OCI-M2 (cell line): ENCODE measurements around the gene TTLL7.

ENCODE experiments used
- DNase-seq: peaks from one replicate; lab custom pipeline; 2025; ENCODE audit not compliant: unreplicated experiment; lab: John Stamatoyannopoulos, UW

Gene TTLL7

GRCh38 chr1:83887483-83887882, 111.4 kb downstream of the TTLL7 start:
- DNase-seq = no peak

- DNase-seq = no peak
Measured at GRCh38 chr1:83883979-83884378, 115.0 kb downstream of the TTLL7 start.

- no peak for DNase-seq
Measured at GRCh38 chr1:83882906-83883305, 116.0 kb downstream of the TTLL7 start.

DNA sequence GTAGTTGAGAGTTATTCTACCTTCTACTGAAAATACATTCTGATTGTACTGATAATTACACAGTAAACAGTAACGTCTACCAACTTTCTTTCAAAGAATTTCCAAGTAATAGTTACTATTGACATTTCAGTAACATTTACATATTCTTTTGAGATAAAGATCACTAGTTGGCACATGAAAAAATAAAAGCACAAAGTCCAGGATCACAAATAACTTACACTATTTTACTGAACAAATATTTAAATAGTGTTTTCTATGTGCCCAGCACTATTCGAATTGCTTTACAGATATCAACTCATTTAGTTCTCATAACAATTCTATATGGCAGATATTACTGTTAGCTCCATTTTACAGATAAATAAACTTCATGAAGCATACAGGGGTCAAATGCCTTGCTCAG, 126.4 kb downstream of the TTLL7 start:
- no peak for DNase-seq

- DNase-seq = no peak
Measured at GRCh38 chr1:83864991-83865390, 133.9 kb downstream of the TTLL7 start.

- DNase-seq = peak; percentile 9
Measured at GRCh38 chr1:83860490-83861221, 138.3 kb downstream of the TTLL7 start.

- no peak for DNase-seq
Measured at GRCh38 chr1:83857716-83858115, 141.2 kb downstream of the TTLL7 start.

- DNase-seq = no peak
Measured at GRCh38 chr1:83857103-83857502, 141.8 kb downstream of the TTLL7 start.

GRCh38 chr1:83856381-83856780, 142.6 kb downstream of the TTLL7 start:
- DNase-seq = no peak

- DNase-seq = no peak
Measured at GRCh38 chr1:83854456-83854855, 144.5 kb downstream of the TTLL7 start.

GRCh38 chr1:83850834-83851233, 148.1 kb downstream of the TTLL7 start:
- no peak for DNase-seq

GRCh38 chr1:83849191-83850061, 149.5 kb downstream of the TTLL7 start:
- no peak for DNase-seq

GRCh38 chr1:83846138-83846537, 152.8 kb downstream of the TTLL7 start:
- no peak for DNase-seq

GRCh38 chr1:83845437-83846071, 153.4 kb downstream of the TTLL7 start:
- no peak for DNase-seq

DNA sequence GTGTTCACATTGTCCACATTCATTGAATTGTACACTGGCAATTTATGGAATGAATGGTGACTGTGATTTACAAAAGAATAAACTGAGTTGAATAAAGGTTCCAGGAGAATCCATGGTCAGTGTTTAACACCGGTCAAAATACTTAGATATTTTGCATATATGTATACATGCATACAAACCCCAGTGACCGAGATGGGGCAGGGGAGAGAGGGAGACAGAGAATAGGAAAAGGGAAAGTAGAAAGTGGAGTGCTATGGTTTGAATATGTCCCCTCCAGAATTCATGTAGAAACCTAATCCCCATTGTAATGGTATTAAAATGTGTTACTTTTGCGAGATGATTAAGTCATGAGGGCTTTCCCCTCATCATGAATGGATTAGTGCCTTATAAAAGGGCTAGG, 154.4 kb downstream of the TTLL7 start:
- DNase-seq = no peak

- no peak for DNase-seq
Measured at GRCh38 chr1:83839566-83840173, 159.3 kb downstream of the TTLL7 start.

- DNase-seq = no peak
Measured at GRCh38 chr1:83838573-83838972, 160.4 kb downstream of the TTLL7 start.

- no peak for DNase-seq
Measured at GRCh38 chr1:83836543-83836942, 162.4 kb downstream of the TTLL7 start.

DNA sequence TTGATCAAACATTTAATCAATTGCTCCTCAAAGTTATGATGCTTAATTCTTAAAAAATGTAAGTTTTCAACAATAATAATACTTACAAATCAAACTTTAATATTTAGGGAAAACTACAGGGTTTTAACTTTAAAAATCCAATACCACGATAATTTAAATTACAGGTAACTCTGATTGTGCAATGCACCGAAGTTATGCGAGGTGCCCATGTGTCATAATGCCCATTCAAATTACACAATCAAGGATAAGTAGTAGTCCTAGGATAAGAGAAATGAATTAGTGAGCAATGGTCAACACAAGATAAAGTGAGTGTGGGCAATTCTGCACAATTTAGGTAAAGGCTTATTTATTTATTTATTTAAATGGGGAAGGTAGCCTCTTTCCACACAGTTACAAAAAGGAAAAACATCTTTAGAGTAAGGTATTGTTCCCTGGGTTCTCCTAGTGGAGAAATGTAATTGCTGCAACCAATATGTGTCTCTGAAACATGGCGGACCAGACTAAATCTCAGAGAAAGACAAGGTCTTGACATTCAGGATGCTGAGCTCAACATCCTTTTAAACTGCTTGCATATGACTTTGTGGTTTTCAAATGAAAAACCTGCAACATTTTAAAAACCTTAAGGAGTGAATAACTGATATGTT, 164.2 kb downstream of the TTLL7 start:
- no peak for DNase-seq

GRCh38 chr1:83832194-83832593, 166.7 kb downstream of the TTLL7 start:
- no peak for DNase-seq

DNA sequence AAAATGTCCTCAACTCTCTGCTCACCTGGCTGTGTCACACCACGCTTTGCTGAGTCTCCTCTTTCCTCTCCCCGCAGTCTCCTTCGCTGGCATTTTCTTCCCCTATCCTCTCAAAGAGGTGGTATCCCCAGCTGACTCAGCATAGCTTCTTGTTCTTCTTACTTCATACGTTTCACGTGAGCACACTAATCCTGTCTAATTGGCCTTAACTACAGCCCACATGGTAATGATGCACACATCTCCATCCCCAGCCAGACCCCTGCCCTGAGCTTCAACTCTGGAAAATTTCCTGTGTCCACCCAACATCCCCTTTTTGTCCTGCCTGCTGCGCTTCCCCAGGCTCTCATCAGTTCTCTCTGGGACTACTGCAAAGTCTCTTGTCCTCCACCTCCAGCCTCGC, 169.8 kb downstream of the TTLL7 start:
- no peak for DNase-seq
